Cardiac fibroblast (primary cell): ENCODE data around the gene MARVELD1.

ENCODE experiments used
- DNase-seq, 2 donors: peaks; one replicate each; pipeline versions ENCODE4 v3.0.0 to v3.0.0-alpha.2; 2010; ENCODE audit warnings: low read depth in 2 of 2
- H3K4me3 ChIP-seq, 2 donors: replicated peaks in 1 of 2; 1 replicate in 1 of 2; 2 replicates in 1 of 2; pipeline ENCODE4 v1.5.1; 2011; ENCODE audit warnings: low read depth in 2 of 2, low read length in 2 of 2, mild to moderate bottlenecking in 2 of 2, moderate library complexity in 1 of 2
- TF ChIP-seq, protein P1 (sequence below): IDR thresholded peaks from one replicate; pipeline ENCODE4 v1.5.1; 2011; ENCODE audit warnings: low read depth, mild to moderate bottlenecking, low read length, inconsistent platforms

Gene MARVELD1

DNA sequence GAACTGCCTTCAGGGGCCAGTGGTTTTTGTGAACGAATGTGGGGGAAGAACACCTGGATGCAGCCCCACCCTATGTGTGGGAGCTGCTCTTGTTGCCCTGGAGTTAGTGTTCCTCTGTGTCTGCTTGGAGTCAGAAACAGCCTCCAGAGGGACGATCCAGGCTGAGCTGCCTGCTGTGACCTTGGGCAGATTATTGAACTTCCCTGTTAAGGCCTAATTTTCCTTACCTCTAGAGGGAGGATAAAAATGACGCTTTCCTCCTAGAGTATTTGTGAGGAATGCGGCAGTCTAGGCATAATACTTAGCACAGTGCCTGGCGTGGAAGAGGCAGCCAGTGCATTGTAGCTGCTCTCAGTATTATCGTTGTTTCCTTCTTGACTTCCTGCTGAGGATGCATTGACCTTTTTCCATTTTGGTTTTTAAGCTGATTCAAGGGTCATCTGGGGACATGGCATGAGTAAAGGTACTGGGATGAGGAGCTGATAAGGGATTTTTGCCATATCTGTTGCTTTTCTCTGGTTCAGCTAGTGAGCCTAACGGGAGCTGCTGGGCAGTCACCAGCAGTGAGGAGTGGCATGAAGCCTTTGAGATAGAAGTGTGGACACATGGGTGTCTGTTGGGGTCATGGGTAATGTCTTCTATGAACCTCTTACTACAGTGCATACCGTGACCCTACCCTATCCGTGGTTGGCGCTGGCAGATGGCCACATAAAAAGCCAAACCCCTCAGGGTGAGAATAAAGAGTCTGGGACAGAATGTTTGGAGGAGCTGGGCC lies 29.8 kb downstream of the MARVELD1 start:
- no peak overlapping the region for H3K4me3 ChIP-seq
- DNase-seq, result no peak

DNA sequence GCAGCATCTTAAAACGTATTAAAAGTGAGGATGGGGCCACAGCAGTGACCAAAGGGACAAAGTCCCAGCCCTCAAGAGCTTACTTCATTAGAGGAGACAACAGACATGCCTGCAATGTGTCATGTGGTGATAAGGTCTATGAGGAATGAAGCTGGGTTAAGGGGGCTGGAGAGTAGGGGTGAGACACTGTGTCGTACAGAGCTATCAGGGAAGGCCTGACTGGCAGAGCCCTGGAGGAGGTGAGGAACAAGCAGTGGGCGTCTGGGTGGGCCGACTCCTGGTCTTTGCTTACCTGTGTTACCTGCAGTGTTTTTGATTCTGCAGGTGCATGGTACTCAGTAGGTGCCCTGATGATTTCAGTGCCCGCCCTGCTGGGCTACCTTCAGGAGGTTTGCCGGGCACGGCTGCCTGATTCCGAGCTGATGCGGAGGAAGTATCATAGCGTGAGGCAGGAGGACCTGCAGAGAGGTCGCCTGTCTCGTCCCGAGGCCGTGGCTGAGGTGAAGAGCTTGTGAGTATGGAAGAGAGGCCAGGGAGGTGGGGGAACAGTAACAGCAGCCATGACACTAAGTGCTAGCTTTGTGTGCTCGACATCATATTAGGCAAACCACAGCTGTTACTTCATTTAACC lies 31.0 kb downstream of the MARVELD1 start:
- H3K4me3 ChIP-seq, result no peak overlapping the region

More for the DNA sequence above, 29.8 kb downstream of the MARVELD1 start:
- TF ChIP-seq, protein P1, sequence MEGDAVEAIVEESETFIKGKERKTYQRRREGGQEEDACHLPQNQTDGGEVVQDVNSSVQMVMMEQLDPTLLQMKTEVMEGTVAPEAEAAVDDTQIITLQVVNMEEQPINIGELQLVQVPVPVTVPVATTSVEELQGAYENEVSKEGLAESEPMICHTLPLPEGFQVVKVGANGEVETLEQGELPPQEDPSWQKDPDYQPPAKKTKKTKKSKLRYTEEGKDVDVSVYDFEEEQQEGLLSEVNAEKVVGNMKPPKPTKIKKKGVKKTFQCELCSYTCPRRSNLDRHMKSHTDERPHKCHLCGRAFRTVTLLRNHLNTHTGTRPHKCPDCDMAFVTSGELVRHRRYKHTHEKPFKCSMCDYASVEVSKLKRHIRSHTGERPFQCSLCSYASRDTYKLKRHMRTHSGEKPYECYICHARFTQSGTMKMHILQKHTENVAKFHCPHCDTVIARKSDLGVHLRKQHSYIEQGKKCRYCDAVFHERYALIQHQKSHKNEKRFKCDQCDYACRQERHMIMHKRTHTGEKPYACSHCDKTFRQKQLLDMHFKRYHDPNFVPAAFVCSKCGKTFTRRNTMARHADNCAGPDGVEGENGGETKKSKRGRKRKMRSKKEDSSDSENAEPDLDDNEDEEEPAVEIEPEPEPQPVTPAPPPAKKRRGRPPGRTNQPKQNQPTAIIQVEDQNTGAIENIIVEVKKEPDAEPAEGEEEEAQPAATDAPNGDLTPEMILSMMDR, result no peak

DNA sequence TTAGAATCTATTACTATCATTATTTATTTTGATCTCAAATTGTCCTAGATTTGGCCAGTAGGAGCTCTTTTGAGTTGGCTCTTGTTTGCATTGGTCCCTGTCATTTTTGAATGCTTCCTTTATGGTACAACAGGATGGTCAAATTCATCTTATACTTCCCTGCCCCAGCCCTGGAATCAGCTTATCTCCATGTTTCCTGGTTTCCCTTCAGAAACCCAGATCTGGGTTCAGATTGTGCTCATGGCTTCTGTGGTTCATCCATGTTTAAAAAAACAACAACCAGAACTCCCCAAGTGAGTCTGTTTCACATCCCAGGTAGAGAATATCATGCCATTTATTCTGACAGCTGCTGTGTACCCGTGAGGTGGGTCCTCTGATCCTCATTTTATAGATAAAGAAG lies 34.0 kb downstream of the MARVELD1 start:
- TF ChIP-seq, protein P1, result no peak
- no peak for DNase-seq
- H3K4me3 ChIP-seq, result no peak overlapping the region

More for the DNA sequence above, 31.0 kb downstream of the MARVELD1 start:
- no peak for DNase-seq
- TF ChIP-seq, protein P1, result no peak

DNA sequence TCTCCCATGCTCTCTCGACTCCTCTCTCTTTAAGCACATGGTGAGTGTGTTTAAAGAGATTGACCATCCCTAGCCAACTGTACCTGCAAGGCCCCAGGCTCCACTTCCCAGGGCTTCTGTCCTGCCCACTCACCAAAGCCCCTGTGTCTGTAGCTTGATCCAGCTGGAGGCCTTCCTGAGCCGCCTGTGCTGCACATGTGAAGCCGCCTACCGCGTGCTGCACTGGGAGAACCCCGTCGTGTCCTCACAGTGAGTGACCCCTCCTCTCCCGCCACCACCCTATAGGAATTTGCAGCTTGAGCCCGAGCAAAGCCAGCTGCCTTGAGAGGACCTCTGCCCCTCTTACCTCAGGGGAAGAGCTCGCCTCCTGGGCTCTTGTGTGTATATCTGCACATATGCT lies 34.6 kb downstream of the MARVELD1 start:
- no peak for DNase-seq
- no peak overlapping the region for H3K4me3 ChIP-seq
- TF ChIP-seq, protein P1, result no peak

DNA sequence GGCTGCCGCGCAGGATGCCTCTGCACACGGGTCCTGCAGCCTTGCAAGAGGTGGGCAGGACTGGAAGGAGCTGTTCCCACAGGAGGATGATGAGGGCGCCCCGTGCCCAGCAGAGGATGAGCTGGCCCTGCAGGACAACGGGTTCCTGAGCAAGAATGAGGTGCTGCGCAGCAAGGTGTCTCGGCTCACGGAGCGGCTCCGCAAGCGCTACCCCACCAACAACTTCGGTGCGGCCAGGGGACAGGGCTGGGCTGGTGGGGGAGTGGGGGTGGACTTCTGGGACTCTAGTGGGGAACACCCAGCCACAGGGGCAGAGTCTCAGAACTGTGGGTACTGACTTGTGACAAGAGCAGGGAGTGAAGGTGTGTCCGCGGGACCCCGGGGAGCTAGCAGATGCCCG lies 39.4 kb downstream of the MARVELD1 start:
- TF ChIP-seq, protein P1, result no peak
- no peak for DNase-seq
- H3K4me3 ChIP-seq, result no peak overlapping the region

DNA sequence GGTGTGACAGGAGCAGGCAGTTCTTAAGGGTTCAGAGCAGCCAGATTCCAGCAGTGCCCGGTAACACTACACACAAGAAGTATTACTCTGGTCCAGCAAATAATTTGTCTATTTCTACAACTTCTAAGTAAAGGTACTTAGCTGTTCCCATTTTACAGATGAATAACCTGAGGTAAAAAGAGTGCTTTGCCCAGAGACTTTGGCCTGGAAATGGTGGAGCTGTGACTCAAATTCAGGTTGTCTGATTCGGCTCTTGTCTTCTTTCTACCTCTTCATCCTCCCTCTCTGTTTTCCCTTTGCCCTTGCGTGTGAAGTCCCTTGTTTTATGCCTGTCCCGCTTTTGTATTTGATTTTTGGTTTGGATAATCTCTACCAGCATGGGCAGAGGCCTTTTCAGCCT lies 41.2 kb downstream of the MARVELD1 start:
- TF ChIP-seq, protein P1, result no peak
- no peak for DNase-seq
- no peak overlapping the region for H3K4me3 ChIP-seq
